ENCODE results near the gene DCLK2. TPM values are rescaled to one million over a fixed set of nuclear protein-coding genes. Genes with fewer than 3 reads are reported as not detected.

Gene DCLK2
- total RNA-seq, 2 donors from 2014 or later: 0.20 to 0.42 TPM

GRCh38 chr4:150265806-150266205 lies 187.6 kb downstream of the DCLK2 start:
- Histone ChIP-seq H3K9ac (ENCODE audit: extremely low read depth, low read length, poor library complexity, severe bottlenecking) (no peak overlapping the region), H3K27me3 (ENCODE audit: control insufficient read depth, insufficient read depth, low read length, poor library complexity, severe bottlenecking) (no peaks in the 10 kb centered on the region), H3K4me3 (ENCODE audit: low read length) (no peak overlapping the region), H3K4me1 (ENCODE audit: control insufficient read depth, insufficient read depth, low read length) (no peaks in the 10 kb centered on the region), H3K36me3 (ENCODE audit: control insufficient read depth, insufficient read depth, low read length) (peaks cover 13% of the 10 kb centered on the region), H3K27ac (ENCODE audit: low read depth, low read length) (no peak overlapping the region), H3K9me3 (ENCODE audit: control insufficient read depth, low read length) (no peaks in the 10 kb centered on the region)
- H3K4me3 Mint-ChIP-seq: no peak overlapping the region
- WGBS, 2 experiments (ENCODE audit: insufficient coverage in 1 of 2, insufficient read length in 1 of 2): 88% methylated on average over 1 of the region's 1 CpG; no CpG with 5 or more reads in 1 of the 2 experiments
- no peak for DNase-seq
- no peak for TF ChIP-seq CTCF (conservative IDR thresholded peaks at IDR 0.05)
- H3K27me3 Mint-ChIP-seq (ENCODE audit: insufficient read depth): no peaks in the 10 kb centered on the region
- no peaks in the 10 kb centered on the region for H3K9me3 Mint-ChIP-seq
- peaks cover 15% of the 10 kb centered on the region for H3K36me3 Mint-ChIP-seq (ENCODE audit: low read depth)
- H3K4me1 Mint-ChIP-seq: no peaks in the 10 kb centered on the region
- H3K27ac Mint-ChIP-seq: no peak overlapping the region

GRCh38 chr4:150268444-150268843 lies 190.2 kb downstream of the DCLK2 start:
- Mint-ChIP-seq H3K4me3 (no peak overlapping the region), H3K27ac (no peak overlapping the region), H3K4me1 (no peaks in the 10 kb centered on the region), H3K36me3 (ENCODE audit: low read depth) (peaks cover 25% of the 10 kb centered on the region), H3K9me3 (no peaks in the 10 kb centered on the region), H3K27me3 (ENCODE audit: insufficient read depth) (no peaks in the 10 kb centered on the region)
- no peak for TF ChIP-seq CTCF (conservative IDR thresholded peaks at IDR 0.05)
- no peak overlapping the region for H3K27ac ChIP-seq (ENCODE audit: low read depth, low read length)
- H3K9ac ChIP-seq (ENCODE audit: extremely low read depth, low read length, poor library complexity, severe bottlenecking): no peak overlapping the region
- DNase-seq: no peak
- H3K4me1 ChIP-seq (ENCODE audit: control insufficient read depth, insufficient read depth, low read length): no peaks in the 10 kb centered on the region
- H3K4me3 ChIP-seq (ENCODE audit: low read length): no peak overlapping the region
- no peaks in the 10 kb centered on the region for H3K9me3 ChIP-seq (ENCODE audit: control insufficient read depth, low read length)
- WGBS, 2 experiments (ENCODE audit: insufficient coverage in 1 of 2, insufficient read length in 1 of 2): 94 to 100% methylated on average over 1 of the region's 1 CpG
- no peaks in the 10 kb centered on the region for H3K27me3 ChIP-seq (ENCODE audit: control insufficient read depth, insufficient read depth, low read length, poor library complexity, severe bottlenecking)
- peaks cover 13% of the 10 kb centered on the region for H3K36me3 ChIP-seq (ENCODE audit: control insufficient read depth, insufficient read depth, low read length)

- no peak for DNase-seq
- Mint-ChIP-seq H3K36me3 (ENCODE audit: low read depth) (peaks cover 52% of the 10 kb centered on the region), H3K4me1 (no peaks in the 10 kb centered on the region), H3K27ac (no peak overlapping the region), H3K4me3 (no peak overlapping the region), H3K27me3 (ENCODE audit: insufficient read depth) (no peaks in the 10 kb centered on the region), H3K9me3 (peaks cover 18% of the 10 kb centered on the region)
- no peak overlapping the region for H3K27ac ChIP-seq (ENCODE audit: low read depth, low read length)
- peaks cover 20% of the 10 kb centered on the region for H3K36me3 ChIP-seq (ENCODE audit: control insufficient read depth, insufficient read depth, low read length)
- no peak overlapping the region for H3K9ac ChIP-seq (ENCODE audit: extremely low read depth, low read length, poor library complexity, severe bottlenecking)
- H3K4me1 ChIP-seq (ENCODE audit: control insufficient read depth, insufficient read depth, low read length): no peaks in the 10 kb centered on the region
- WGBS, 2 experiments (ENCODE audit: insufficient coverage in 1 of 2, insufficient read length in 1 of 2): 83 to 94% methylated on average over 1 to 2 of the region's 2 CpGs
- TF ChIP-seq CTCF (conservative IDR thresholded peaks at IDR 0.05): no peak
- H3K9me3 ChIP-seq (ENCODE audit: control insufficient read depth, low read length): peaks cover 7% of the 10 kb centered on the region
- H3K4me3 ChIP-seq (ENCODE audit: low read length): no peak overlapping the region
- H3K27me3 ChIP-seq (ENCODE audit: control insufficient read depth, insufficient read depth, low read length, poor library complexity, severe bottlenecking): no peaks in the 10 kb centered on the region
Measured at GRCh38 chr4:150278206-150278605, 200.0 kb downstream of the DCLK2 start.

Measured in endodermal cell (in vitro differentiated cells).